ENCODE data around the gene EP400.

Gene EP400

DNA sequence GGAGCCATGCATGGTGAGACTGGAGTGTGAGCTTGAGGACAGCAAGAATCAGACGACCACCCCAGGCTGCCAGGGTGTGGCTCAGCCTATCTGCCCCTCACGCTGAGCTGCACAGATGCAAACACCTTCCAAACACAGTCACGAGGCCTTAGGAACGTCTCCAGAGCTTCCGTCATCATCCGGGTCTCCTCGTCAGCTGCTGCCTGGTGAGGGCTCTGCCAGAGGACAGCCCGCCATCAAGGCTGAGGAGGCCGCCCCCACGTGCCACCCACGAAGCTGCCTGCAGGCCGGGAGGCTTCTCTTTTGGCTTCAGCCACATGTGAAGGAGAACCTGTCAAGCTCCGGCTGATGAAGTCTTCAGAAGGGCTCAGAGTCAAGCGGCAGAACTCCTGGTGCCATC, 180.9 kb downstream of the EP400 start:
- no peak overlapping the region for H3K4me3 ChIP-seq (ENCODE audit: low read depth, low read length)
- DNase-seq (ENCODE audit: low read depth): no peak
- TF ChIP-seq, protein P1, sequence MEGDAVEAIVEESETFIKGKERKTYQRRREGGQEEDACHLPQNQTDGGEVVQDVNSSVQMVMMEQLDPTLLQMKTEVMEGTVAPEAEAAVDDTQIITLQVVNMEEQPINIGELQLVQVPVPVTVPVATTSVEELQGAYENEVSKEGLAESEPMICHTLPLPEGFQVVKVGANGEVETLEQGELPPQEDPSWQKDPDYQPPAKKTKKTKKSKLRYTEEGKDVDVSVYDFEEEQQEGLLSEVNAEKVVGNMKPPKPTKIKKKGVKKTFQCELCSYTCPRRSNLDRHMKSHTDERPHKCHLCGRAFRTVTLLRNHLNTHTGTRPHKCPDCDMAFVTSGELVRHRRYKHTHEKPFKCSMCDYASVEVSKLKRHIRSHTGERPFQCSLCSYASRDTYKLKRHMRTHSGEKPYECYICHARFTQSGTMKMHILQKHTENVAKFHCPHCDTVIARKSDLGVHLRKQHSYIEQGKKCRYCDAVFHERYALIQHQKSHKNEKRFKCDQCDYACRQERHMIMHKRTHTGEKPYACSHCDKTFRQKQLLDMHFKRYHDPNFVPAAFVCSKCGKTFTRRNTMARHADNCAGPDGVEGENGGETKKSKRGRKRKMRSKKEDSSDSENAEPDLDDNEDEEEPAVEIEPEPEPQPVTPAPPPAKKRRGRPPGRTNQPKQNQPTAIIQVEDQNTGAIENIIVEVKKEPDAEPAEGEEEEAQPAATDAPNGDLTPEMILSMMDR (IDR thresholded peaks at IDR 0.05; ENCODE audit: insufficient read depth, low read depth, low read length, missing control alignments): no peak
